Rectal smooth muscle tissue (tissue), 1 donor: ENCODE measurements around the gene CAMTA1.

Source experiments
- H3K27ac ChIP-seq: one replicate; pipeline ENCODE4 v1.7.0; 2013; ENCODE audit warnings: low read depth, low read length, inconsistent platforms
- H3K27me3 ChIP-seq: one replicate; pipeline ENCODE4 v1.7.0; 2013; ENCODE audit warnings: low read length; ENCODE audit not compliant: control insufficient read depth, insufficient read depth
- H3K36me3 ChIP-seq: one replicate; pipeline ENCODE4 v1.7.0; 2013; ENCODE audit warnings: low read length; ENCODE audit not compliant: control insufficient read depth, insufficient read depth
- H3K4me1 ChIP-seq: one replicate; pipeline ENCODE4 v1.7.0; 2013; ENCODE audit warnings: low read length; ENCODE audit not compliant: control insufficient read depth, insufficient read depth
- H3K4me3 ChIP-seq: one replicate; pipeline ENCODE4 v1.7.0; 2013; ENCODE audit warnings: low read length
- H3K9ac ChIP-seq: one replicate; pipeline ENCODE4 v1.7.0; 2013; ENCODE audit warnings: low read length

Gene CAMTA1

GRCh38 chr1:6784560-6785317 is 515 bp upstream of the CAMTA1 start:
- peak overlapping the region; percentile 95 for H3K27ac ChIP-seq
- peaks cover 9% of the 10 kb centered on the region for H3K4me1 ChIP-seq

DNA sequence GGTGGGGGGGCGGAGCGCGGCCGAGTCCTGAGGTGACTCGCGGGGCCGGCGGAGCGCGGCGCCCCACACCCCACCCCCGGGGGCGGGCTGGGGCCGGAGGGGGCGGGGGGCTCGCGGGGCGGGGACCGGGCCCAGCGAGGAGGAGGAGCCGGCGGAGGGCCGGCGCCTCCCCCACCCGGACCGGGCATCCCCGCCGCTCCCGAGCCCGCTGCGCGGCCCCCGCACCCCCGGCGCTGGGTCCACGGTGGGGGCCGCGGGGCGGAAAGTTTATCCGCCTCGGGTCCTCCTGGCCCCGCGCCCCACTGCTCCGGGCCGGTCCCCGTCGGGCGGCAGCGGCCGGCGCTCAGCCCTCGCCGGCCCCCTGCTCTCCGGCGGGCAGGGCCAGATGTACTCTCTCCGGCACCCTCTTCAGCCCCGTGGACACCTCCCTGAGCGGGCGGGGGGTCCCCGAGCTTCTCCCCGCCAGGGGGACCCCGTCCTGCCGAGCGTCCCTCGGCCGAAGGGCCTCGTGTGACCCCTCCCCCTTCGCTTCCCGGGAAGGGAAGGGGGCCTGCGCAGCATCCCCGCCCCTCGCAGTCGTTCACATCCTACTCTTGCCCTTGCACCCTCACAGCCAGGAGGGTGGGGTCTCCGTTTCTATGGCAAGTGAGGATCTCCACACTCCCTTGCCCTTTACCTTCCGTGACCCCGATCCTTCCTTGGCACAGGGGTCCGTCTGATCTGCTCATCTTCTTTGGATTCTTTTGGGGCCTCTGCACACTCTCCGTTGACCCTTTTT is 663 bp downstream of the CAMTA1 start:
- Histone ChIP-seq H3K4me1 (peaks cover 9% of the 10 kb centered on the region), H3K9ac (peak overlapping the region; percentile 35)

More at GRCh38 chr1:6784560-6785317, 515 bp upstream of the CAMTA1 start:
- H3K36me3 ChIP-seq, result no peaks in the 10 kb centered on the region
- peak overlapping the region; percentile 71 for H3K9ac ChIP-seq
- H3K4me3 ChIP-seq, result peak overlapping the region; percentile 72
- no peaks in the 10 kb centered on the region for H3K27me3 ChIP-seq

GRCh38 chr1:6788946-6789345 is 3.7 kb downstream of the CAMTA1 start:
- no peak overlapping the region for H3K27ac ChIP-seq
- no peak overlapping the region for H3K9ac ChIP-seq
- no peaks in the 10 kb centered on the region for H3K27me3 ChIP-seq
- H3K4me1 ChIP-seq, result peaks cover 3% of the 10 kb centered on the region
- H3K36me3 ChIP-seq, result no peaks in the 10 kb centered on the region
- H3K4me3 ChIP-seq, result no peak overlapping the region

More for the DNA sequence above, 663 bp downstream of the CAMTA1 start:
- Histone ChIP-seq H3K4me3 (peak overlapping the region; percentile 68), H3K36me3 (no peaks in the 10 kb centered on the region), H3K27ac (peak overlapping the region; percentile 53), H3K27me3 (no peaks in the 10 kb centered on the region)

DNA sequence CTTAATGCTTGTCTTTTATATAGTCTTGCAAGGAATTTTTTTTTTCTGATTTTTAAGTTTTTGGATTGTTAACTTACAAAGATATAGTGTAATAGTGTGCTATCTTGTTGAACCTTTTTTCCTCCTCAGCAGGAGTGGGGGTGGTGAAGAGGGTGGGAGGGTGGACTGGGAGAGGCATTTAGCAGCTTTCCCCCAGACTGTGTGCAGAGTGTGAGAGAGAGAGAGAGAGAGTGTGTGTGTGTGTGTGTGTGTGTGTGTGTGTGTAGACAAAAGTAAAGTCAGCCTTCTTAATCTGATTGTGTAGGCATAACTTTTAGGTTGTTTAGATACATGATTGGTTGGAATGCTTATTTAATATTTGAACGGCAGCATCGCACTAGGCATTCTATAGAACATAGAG is 4.9 kb downstream of the CAMTA1 start:
- no peak overlapping the region for H3K9ac ChIP-seq
- peaks cover 3% of the 10 kb centered on the region for H3K4me1 ChIP-seq
- no peaks in the 10 kb centered on the region for H3K36me3 ChIP-seq
- no peak overlapping the region for H3K27ac ChIP-seq
- H3K27me3 ChIP-seq, result no peaks in the 10 kb centered on the region
- no peak overlapping the region for H3K4me3 ChIP-seq

- Histone ChIP-seq H3K4me1 (no peaks in the 10 kb centered on the region), H3K36me3 (no peaks in the 10 kb centered on the region), H3K27ac (no peak overlapping the region), H3K4me3 (no peak overlapping the region), H3K27me3 (no peaks in the 10 kb centered on the region), H3K9ac (no peak overlapping the region)
Observed at GRCh38 chr1:6794164-6794563, 8.9 kb downstream of the CAMTA1 start.

- no peaks in the 10 kb centered on the region for H3K27me3 ChIP-seq
- H3K9ac ChIP-seq, result no peak overlapping the region
- H3K27ac ChIP-seq, result no peak overlapping the region
- H3K4me3 ChIP-seq, result no peak overlapping the region
- H3K4me1 ChIP-seq, result no peaks in the 10 kb centered on the region
- H3K36me3 ChIP-seq, result no peaks in the 10 kb centered on the region
Observed at GRCh38 chr1:6795203-6795602, 9.9 kb downstream of the CAMTA1 start.

- H3K27me3 ChIP-seq, result no peaks in the 10 kb centered on the region
- no peak overlapping the region for H3K4me3 ChIP-seq
- no peaks in the 10 kb centered on the region for H3K36me3 ChIP-seq
- no peak overlapping the region for H3K27ac ChIP-seq
- H3K4me1 ChIP-seq, result no peaks in the 10 kb centered on the region
- H3K9ac ChIP-seq, result no peak overlapping the region
Observed at GRCh38 chr1:6795661-6796060, 10.4 kb downstream of the CAMTA1 start.

DNA sequence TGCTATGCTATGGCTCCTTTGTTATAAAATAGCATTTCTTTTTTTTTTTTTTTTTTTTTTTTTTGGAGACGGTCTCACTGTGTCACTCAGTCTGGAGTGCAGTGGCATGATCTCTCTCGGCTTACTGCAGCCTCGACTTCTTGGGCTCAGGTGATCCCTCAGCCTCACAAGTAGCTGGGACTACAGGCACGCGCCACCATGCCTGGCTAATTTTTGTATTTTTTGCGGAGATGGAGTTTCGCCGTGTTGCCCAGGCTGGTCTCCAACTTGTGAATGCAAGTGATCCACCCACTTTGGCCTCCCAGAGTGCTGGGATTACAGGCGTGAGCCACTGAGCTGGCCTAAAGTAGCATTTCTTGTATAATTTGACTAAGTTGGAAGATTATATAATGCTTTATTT is 10.8 kb downstream of the CAMTA1 start:
- Histone ChIP-seq H3K4me1 (no peaks in the 10 kb centered on the region), H3K36me3 (no peaks in the 10 kb centered on the region), H3K9ac (no peak overlapping the region), H3K4me3 (no peak overlapping the region), H3K27ac (no peak overlapping the region), H3K27me3 (no peaks in the 10 kb centered on the region)

DNA sequence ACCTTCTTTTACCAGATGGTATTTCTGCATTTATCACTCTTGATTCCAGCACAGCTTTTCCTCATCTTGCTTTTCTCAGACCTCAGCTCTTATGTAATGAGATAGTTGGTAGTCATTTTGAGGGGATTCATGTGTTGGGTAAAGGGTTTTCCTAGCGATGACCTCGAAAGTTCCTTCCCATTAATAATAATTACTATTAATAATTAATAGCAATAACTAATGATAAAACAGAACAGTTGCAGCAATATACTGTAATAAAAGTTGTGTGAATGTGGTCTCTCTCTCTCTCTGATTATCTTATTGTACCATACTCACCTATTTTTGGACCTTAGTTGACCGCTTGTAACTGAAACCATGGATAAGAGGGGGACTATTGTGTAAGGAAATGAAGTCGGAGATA is 14.2 kb downstream of the CAMTA1 start:
- no peak overlapping the region for H3K9ac ChIP-seq
- H3K36me3 ChIP-seq, result no peaks in the 10 kb centered on the region

GRCh38 chr1:6800745-6801144 is 15.5 kb downstream of the CAMTA1 start:
- Histone ChIP-seq H3K27me3 (no peaks in the 10 kb centered on the region), H3K9ac (no peak overlapping the region), H3K27ac (no peak overlapping the region), H3K4me3 (no peak overlapping the region), H3K4me1 (peaks cover 3% of the 10 kb centered on the region), H3K36me3 (no peaks in the 10 kb centered on the region)

More for the DNA sequence above, 14.2 kb downstream of the CAMTA1 start:
- Histone ChIP-seq H3K27ac (no peak overlapping the region), H3K4me3 (no peak overlapping the region), H3K27me3 (no peaks in the 10 kb centered on the region), H3K4me1 (peaks cover 3% of the 10 kb centered on the region)

- H3K9ac ChIP-seq, result no peak overlapping the region
- H3K36me3 ChIP-seq, result no peaks in the 10 kb centered on the region
- H3K4me1 ChIP-seq, result peaks cover 3% of the 10 kb centered on the region
- H3K4me3 ChIP-seq, result no peak overlapping the region
- no peaks in the 10 kb centered on the region for H3K27me3 ChIP-seq
- no peak overlapping the region for H3K27ac ChIP-seq
Observed at GRCh38 chr1:6801199-6801598, 15.9 kb downstream of the CAMTA1 start.

DNA sequence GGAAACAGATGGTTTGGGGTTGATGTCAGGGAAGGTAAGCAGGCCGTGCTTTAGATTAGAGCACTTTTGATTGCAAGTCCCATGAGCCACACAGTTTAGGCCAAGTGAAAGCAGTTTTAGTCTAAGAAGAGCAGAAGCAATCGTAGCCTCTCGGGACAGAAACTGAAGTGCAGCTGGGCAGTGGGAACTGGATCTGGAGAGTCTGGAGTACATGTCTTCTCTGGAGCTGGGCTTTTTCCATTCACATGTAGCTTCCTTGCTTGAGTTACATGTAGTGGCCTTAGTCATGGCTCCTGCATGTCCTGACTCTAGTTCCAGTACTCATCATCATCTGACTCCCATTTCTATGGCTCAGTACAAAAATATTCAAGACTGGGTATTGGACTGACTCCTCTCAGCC is 16.7 kb downstream of the CAMTA1 start:
- peaks cover 8% of the 10 kb centered on the region for H3K4me1 ChIP-seq
- no peak overlapping the region for H3K27ac ChIP-seq
- no peak overlapping the region for H3K4me3 ChIP-seq
- no peaks in the 10 kb centered on the region for H3K27me3 ChIP-seq
- no peaks in the 10 kb centered on the region for H3K36me3 ChIP-seq
- H3K9ac ChIP-seq, result no peak overlapping the region
